HG03139 (cell line): Measurements from ENCODE around the gene FXR2.

ENCODE experiments used
- ATAC-seq: cut with Tn5 transposase; IDR thresholded peaks from one replicate; pipeline ENCODE4 v1.9.1; 2021; ENCODE audit not compliant: unreplicated experiment

Gene FXR2

DNA sequence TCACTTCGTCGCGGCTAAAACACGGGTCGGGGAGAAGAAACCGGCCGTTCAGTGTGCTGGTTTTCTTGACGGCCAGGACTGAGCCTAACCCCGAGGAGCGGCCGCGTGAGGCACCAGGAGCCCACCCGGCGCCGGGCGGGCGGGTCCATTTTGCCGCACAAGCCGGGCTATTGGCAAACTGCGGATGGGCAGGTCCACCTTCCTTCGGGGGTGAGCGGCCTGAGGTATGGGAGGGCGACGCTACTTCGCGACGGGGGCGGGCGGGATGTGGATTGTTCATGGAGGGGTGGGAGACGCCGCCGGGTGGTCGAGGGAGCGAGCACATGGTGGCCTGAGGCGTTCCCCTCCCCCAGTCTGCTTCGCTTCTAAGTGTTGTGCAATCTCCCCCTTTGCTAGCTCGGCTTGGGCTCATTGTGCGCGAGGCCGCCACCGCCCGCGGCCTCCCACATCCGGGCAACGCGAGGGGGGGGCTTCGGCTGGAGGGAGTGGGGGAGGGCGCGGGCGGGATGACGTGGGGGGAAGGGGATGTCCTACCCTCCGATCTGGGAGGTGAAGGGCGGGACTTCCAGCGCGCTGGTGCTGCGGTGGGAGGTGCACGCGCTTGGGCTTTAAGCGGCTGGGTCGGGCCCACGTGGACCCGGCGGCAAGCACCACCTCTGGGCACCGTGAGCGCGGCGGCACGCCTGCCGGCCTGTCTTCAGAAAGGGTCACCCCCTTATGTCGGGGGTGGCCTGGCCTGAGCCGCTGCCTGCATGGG, 41.2 kb downstream of the FXR2 start:
- ATAC-seq, result no peak

DNA sequence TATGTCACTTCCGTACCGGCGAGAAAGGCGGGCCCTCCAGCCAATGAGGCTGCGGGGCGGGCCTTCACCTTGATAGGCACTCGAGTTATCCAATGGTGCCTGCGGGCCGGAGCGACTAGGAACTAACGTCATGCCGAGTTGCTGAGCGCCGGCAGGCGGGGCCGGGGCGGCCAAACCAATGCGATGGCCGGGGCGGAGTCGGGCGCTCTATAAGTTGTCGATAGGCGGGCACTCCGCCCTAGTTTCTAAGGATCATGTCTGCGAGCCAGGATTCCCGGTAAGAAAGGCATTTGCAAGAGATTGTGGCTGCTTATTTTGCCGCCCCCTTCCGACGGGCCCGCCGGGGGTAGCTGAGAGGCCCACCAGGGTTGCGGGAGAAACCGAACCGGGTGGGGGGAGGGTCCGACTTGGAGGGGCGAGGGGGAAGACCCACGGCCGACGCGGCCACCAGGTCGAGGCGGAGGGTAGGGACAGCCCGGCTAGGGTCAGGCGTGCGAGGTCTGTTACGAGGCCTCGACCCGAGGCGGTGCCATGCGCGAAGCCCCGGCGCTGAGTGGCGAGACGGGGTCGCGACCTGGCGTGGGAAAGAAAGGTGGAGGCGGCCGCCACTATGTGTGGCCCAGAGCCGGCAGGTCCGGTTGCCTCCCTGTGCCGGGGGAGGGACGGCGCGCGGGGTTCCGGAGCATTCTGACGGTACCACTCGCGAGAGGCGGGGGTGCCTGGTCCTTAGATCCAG, 41.9 kb downstream of the FXR2 start:
- ATAC-seq, result peak; percentile 75

DNA sequence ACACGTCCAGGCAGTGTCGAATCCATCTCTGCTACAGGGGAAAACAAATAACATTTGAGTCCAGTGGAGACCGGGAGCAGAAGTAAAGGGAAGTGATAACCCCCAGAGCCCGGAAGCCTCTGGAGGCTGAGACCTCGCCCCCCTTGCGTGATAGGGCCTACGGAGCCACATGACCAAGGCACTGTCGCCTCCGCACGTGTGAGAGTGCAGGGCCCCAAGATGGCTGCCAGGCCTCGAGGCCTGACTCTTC, 42.4 kb downstream of the FXR2 start:
- no peak for ATAC-seq

DNA sequence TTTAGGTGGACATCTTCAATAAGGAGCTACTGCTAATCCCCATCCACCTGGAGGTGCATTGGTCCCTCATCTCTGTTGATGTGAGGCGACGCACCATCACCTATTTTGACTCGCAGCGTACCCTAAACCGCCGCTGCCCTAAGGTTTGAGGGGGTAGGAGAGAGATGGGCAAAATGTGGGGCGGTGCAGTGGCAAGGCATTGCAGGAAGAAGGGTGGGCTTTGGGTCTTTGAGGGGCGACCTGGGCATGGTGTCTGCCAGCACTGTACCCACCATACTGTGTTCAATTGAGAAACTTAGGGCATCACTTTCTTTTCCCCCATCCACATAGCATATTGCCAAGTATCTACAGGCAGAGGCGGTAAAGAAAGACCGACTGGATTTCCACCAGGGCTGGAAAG, 44.3 kb downstream of the FXR2 start:
- ATAC-seq, result no peak

DNA sequence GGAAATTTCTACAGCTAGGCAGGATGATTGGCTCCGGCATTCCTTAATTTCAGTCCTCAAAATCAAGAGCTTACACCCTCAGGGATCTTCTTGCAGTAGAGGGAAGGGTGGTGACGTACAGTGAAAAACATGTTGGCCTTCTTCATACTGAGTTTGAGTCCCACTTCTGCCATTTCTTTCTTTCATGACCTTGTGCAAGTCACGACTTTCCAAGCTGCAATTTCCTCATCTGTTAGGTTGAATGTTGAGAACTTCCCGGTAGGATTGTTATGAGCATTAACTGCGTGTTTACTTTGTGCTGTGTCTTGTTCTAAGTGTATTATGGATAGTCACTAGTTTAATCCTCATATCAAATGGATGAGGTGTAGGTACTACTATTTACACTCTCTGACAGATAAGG, 45.1 kb downstream of the FXR2 start:
- ATAC-seq, result no peak

DNA sequence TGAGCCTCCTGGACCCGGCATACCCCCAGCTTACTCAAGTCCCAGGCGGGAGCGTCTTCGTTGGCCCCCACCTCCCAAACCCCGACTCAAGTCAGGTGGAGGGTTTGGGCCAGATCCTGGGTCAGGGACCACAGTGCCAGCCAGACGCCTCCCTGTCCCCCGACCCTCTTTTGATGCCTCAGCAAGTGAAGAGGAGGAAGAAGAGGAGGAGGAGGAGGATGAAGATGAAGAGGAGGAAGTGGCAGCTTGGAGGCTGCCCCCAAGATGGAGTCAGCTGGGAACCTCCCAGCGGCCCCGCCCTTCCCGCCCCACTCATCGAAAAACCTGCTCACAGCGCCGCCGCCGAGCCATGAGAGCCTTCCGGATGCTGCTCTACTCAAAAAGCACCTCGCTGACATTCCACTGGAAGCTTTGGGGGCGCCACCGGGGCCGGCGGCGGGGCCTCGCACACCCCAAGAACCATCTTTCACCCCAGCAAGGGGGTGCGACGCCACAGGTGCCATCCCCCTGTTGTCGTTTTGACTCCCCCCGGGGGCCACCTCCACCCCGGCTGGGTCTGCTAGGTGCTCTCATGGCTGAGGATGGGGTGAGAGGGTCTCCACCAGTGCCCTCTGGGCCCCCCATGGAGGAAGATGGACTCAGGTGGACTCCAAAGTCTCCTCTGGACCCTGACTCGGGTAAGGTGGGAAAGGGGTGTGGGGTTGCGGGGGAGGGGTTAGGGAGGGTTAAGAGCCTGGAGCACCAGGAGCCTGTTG, 51.4 kb downstream of the FXR2 start:
- ATAC-seq, result no peak

DNA sequence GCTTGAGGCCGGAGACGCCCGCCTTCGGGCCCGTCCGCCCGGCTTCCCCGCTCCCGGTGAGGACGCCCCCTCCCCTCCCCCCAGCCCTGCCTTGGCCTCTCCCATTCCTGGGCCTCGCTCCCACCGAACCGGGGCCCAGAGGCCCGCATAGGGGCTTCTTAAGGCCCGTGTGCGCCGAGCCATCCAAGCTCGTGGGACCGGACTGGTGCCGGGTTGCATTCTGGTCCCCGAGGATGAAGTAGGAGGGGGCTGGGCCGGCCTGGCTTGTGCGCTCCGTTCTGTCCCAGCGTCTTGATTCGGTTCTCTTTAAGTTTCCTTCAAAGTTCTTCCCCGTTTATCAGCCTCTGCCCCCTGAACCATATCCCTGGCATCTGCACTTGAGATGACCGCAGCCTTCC, 52.5 kb downstream of the FXR2 start:
- no peak for ATAC-seq

DNA sequence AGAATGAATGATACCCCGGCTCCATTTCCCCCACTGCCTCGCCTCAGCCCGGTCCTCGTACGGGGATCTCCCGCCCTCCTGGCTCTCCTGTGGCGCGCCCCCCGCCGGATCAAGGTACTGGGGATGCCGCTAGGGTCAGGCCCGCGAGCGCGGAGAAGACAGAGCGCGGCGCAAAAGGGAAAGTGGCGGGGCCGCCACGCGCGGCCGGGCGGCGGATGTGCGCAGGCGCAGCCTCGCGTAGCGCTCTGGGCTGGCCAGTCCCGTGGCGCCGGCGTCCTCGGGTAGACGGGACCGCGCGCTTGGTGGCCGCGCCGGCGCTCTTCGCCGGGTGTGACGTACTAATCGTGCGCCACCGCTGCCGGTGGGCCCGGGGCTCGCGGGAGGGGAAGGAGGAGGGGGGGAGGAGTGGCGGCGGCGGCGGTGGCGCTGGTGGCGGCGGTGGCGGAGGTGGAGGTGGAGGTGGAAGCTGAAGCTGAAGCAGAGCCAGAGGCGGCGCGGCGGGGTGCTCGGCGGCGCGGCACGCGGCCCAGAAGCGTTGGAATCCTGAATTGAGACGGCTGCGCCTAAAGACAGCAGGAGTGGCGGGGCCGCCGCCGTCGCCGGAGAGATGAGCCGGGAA, 53.0 kb downstream of the FXR2 start, which contains the start of gene SENP3:
SENP3 (plus strand) TSS at position 331 of the 619 bp plus-strand sequence. CDS start 1,158 bp downstream, outside the sequence.
- ATAC-seq, result peak; percentile 66

DNA sequence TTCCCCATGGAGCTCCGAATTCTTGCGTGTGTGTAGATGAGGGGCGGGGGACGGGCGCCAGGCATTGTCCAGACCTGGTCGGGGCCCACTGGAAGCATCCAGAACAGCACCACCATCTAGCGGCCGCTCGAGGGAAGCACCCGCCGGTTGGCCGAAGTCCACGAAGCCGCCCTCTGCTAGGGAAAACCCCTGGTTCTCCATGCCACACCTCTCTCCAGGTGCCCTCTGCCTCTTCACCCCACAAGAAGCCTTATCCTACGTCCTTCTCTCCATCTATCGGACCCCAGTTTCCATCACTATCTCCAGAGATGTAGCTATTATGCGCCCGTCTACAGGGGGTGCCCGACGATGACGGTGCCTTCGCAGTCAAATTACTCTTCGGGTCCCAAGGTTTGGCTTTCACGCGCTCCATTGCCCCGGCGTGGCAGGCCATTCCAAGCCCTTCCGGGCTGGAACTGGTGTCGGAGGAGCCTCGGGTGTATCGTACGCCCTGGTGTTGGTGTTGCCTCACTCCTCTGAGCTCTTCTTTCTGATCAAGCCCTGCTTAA, 53.6 kb downstream of the FXR2 start:
- no peak for ATAC-seq

DNA sequence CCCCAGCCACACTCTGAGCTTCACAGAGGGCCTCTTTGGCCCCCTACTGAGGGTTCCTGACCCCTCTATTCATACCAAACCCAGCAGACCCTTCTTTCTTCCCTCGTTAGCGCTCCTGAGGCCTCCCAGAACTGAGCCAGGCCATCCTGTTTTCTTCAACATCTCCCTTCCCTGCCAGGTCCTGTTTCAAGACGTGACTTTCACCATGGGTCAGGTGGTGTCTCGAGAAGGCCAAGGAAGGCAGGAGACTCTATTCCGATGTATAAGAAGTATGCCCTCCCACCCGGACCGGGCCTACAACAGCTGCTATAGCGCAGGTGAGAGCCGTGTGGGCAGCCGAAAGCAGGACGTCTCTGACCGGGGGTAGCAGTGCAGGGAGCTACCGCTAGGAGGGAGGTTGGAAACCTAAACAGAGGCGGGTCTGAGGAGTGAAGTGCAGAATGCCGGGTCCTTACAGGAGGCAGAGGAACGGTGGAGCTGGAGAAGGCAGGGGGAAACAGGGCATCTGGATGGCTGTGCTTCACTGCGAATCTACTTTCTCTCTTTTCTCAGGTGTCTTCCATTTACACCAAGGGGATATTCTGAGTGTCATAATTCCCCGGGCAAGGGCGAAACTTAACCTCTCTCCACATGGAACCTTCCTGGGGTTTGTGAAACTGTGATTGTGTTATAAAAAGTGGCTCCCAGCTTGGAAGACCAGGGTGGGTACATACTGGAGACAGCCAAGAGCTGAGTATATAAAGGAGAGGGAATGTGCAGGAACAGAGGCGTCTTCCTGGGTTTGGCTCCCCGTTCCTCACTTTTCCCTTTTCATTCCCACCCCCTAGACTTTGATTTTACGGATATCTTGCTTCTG, 54.3 kb downstream of the FXR2 start:
- ATAC-seq, result no peak

DNA sequence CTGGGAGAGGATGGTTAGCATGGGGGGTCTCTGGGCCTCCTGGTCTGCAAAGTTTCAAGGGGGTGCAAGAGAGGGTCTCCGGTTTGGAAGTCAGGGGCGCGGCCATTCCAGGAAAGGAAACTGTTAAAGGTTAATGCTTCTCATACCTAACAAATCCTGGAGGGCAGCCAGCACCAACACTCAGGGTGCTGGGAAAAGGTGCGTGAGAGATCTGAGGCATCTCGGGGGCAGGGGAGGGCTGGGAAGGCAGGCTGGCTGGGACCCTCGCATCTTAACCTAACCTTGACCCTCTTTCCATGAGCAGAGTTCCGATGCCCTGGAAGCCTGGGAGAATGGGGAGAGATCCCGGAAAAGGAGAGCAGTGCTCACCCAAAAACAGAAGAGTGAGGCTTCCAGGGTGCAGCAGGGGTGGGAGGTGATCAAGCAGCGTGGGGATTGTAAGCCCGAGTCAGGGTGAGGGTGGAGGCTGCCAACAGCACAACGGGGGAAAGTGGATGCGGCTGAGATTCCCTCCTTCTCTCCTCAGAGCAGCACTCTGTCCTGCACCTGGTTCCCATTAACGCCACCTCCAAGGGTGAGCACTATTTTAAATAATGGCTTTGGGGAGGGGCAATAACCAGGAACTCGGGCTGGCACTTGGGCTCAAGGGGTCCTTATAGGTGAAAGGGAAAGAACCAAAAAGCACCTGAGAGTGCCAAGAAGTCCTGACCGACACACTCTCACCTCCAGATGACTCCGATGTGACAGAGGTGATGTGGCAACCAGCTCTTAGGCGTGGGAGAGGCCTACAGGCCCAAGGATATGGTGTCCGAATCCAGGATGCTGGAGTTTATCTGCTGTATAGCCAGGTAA, 55.2 kb downstream of the FXR2 start:
- no peak for ATAC-seq

DNA sequence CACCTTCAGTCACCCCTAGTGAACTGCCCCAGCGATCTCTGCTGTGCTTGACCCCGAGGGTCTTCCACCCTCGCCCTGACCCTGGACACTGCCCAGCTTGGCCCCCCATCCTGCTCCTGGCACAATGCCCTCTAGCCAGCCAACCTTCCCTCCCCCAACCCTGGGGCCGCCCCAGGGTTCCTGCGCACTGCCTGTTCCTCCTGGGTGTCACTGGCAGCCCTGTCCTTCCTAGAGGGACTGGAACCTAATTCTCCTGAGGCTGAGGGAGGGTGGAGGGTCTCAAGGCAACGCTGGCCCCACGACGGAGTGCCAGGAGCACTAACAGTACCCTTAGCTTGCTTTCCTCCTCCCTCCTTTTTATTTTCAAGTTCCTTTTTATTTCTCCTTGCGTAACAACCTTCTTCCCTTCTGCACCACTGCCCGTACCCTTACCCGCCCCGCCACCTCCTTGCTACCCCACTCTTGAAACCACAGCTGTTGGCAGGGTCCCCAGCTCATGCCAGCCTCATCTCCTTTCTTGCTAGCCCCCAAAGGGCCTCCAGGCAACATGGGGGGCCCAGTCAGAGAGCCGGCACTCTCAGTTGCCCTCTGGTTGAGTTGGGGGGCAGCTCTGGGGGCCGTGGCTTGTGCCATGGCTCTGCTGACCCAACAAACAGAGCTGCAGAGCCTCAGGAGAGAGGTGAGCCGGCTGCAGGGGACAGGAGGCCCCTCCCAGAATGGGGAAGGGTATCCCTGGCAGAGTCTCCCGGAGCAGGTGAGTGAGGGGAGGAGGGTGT, 56.0 kb downstream of the FXR2 start, which contains the start of gene TNFSF13:
TNFSF13 (plus strand) TSS at position 207 of the 776 bp plus-strand sequence; CDS start at position 497, 290 bp downstream.
- no peak for ATAC-seq

DNA sequence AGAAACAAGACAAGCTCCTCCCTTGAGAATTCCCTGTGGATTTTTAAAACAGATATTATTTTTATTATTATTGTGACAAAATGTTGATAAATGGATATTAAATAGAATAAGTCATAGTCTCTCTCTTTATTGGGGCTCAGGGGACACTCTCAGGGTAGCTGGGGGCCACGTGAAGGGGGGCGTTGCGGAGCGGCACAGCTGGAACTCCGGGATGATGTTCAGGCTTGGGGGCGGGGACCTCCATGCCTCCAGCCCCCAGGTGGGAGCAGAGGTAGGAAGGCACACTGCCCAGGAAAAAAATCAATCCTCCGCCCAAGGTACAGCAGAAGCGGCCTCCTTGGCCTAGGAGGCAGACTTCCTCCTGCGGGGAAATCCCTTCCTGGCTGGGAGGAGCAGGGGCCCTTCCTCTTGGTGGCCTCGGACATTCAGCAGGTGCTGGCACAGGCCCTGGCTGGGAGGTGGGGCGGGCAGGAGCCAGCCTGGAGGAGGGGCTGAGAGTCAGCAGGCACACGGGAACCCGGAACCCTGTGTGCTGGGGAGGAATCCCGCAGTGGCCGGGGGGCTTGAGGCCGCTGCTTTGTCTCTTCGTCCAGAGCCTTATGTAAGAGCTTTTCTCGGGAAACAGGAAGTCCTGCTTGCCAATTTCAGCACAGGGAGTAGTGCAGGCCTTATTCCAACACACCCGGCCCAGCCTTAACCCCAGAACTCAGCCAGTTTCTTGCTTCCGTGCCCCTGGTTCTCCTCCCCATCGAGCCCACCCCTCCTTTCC, 56.7 kb downstream of the FXR2 start:
- ATAC-seq, result no peak

DNA sequence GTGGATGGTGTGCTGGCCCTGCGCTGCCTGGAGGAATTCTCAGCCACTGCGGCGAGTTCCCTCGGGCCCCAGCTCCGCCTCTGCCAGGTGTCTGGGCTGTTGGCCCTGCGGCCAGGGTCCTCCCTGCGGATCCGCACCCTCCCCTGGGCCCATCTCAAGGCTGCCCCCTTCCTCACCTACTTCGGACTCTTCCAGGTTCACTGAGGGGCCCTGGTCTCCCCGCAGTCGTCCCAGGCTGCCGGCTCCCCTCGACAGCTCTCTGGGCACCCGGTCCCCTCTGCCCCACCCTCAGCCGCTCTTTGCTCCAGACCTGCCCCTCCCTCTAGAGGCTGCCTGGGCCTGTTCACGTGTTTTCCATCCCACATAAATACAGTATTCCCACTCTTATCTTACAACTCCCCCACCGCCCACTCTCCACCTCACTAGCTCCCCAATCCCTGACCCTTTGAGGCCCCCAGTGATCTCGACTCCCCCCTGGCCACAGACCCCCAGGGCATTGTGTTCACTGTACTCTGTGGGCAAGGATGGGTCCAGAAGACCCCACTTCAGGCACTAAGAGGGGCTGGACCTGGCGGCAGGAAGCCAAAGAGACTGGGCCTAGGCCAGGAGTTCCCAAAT, 57.4 kb downstream of the FXR2 start:
- no peak for ATAC-seq

DNA sequence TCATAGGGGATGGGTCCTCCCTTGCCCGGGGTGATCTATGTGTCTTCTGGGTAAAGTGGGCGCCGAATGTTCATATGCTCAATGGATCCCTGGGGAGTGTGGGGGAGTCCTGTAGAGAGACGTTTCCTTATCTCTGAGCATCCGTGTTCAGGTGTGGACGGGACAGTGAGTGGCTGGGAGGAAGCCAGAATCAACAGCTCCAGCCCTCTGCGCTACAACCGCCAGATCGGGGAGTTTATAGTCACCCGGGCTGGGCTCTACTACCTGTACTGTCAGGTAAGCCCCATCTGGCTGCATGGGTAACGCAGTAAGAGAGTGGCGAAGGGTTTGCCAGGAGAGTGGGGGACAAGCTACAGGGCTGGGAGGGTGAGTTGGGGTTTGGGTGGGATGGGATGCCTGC, 58.1 kb downstream of the FXR2 start:
- ATAC-seq, result no peak

DNA sequence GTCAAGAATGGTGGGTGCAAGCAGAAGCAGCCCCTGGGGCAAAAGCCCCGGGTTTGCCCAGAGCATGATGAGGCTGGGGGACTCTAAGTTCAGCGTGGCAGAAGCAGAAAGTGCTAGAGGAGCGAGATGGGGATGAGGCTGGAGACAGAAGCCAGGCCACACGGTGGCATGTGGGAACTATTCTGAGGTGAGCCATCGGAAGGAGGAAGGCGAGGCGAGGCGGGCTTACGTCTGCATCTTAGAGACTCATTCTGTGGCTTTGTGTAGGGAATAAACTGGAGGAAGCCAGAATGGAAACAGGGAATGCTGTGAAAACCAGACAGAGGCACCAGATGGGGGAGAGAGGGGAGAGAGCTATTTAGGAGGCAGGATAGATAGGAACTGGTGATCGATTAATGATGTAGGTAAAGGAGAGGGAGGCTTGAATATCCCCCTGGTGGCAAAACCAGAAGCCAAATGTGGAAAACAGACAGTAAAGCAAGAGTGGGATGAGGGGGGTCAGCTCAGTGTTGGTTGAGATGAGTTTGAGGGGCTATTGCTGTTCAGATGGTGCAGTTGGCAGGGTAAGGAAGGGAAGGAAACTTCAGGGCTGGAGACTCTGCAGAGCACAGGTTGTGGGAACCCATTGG, 59.3 kb downstream of the FXR2 start:
- ATAC-seq, result no peak

DNA sequence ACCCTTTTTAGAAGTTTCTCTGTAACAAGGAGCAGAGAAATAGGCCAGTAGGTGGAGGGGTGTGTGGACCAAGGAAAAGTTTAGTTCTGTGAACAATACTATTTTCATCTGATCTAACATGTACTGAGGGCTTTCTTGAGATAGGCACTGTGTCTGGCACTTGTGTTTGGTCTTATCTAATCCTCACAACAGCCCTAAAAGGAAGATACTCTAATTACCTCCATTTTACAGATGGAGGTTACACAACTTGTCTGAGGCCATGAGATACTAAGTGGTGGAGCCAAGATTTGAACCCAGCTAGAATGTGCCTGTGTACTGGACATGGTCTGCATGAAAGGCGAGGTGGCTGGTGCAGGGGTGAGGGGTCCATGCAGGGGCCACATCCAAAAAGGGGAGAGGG, 61.3 kb downstream of the FXR2 start:
- no peak for ATAC-seq
